HCT116 (cell line): ENCODE measurements around the gene SLC31A1.

Source experiments
- CEBPB ChIP-seq: IDR thresholded peaks from 2 replicates; pipeline ENCODE4 v1.6.1; 2012; ENCODE audit warnings: low read depth
- ELF1 ChIP-seq: IDR thresholded peaks from 2 replicates; pipeline ENCODE4 v1.6.1; 2012; ENCODE audit warnings: low read depth, borderline replicate concordance
- FOSL1 ChIP-seq: IDR thresholded peaks from 2 replicates; pipeline ENCODE4 v1.6.1; 2012; ENCODE audit warnings: low read depth
- POLR2A ChIP-seq: IDR thresholded peaks from 2 replicates; pipeline ENCODE4 v1.7.0; 2011; ENCODE audit warnings: borderline replicate concordance; ENCODE audit not compliant: insufficient read depth, insufficient read length; ENCODE audit errors: extremely low read depth
- POLR2AphosphoS5 ChIP-seq: IDR thresholded peaks from 2 replicates; pipeline ENCODE4 v1.6.1; 2011; ENCODE audit warnings: mild to moderate bottlenecking, low read depth, low read length, moderate library complexity
- YY1 ChIP-seq: IDR thresholded peaks from 2 replicates; pipeline ENCODE4 v1.6.1; 2011; ENCODE audit warnings: low read length, low read depth, moderate library complexity, mild to moderate bottlenecking; ENCODE audit not compliant: insufficient replicate concordance; ENCODE audit errors: extremely low read depth
- TF ChIP-seq, protein P1 (sequence below), 3 experiments: fragments of 200-600 bp in 1 of 3; sonication (generic) in 1 of 3; IDR thresholded peaks in 2 of 3; conservative IDR thresholded peaks in 1 of 3; 2 replicates each; pipeline ENCODE4 v1.5.1; 2012 to 2017; ENCODE audit warnings: low read depth in 2 of 3, low read length in 2 of 3, antibody characterized with exemption in 1 of 3, borderline replicate concordance in 1 of 3, control low read depth in 1 of 3, mild to moderate bottlenecking in 1 of 3, mixed read lengths in 1 of 3, mixed run types in 1 of 3, moderate library complexity in 1 of 3; ENCODE audit not compliant: insufficient read depth in 1 of 3

DNA sequence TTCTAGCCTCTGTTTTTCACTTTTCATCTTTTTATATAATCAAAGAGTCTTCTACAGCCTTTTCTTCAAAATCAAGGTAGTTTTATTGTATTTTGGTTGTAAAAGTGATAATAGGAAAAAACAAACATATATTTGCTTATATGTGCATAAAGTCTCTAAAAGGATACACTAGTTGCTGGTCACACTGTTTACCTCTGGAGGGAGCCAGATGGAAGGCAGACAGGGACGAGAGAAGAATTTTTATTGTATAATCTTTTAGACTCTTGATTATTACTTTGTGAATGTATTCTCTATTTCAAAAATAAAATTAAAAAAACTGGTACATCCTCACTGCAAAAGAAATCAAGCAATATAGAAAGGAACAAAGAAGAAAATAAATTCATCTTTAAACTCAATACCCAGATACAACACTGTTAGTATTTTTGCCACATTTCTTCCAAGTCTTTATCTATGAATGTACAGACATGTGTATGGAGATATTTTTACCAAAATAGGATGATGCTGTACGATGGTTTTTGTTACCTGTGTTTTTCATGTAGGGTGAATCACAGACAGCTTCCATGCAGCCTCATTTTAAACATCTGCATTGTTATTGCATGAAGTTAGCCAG is 88.0 kb downstream of the SLC31A1 start:
- TF ChIP-seq POLR2AphosphoS5 (no peak), CEBPB (no peak), YY1 (no peak), FOSL1 (no peak), POLR2A (no peak), ELF1 (no peak)
- TF ChIP-seq, protein P1, sequence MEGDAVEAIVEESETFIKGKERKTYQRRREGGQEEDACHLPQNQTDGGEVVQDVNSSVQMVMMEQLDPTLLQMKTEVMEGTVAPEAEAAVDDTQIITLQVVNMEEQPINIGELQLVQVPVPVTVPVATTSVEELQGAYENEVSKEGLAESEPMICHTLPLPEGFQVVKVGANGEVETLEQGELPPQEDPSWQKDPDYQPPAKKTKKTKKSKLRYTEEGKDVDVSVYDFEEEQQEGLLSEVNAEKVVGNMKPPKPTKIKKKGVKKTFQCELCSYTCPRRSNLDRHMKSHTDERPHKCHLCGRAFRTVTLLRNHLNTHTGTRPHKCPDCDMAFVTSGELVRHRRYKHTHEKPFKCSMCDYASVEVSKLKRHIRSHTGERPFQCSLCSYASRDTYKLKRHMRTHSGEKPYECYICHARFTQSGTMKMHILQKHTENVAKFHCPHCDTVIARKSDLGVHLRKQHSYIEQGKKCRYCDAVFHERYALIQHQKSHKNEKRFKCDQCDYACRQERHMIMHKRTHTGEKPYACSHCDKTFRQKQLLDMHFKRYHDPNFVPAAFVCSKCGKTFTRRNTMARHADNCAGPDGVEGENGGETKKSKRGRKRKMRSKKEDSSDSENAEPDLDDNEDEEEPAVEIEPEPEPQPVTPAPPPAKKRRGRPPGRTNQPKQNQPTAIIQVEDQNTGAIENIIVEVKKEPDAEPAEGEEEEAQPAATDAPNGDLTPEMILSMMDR (IDR thresholded peaks at IDR 0.05 in 2 of 3, conservative IDR thresholded peaks at IDR 0.05 in 1 of 3; ENCODE audit: borderline replicate concordance in 1 of 3, insufficient read depth in 1 of 3, low read depth in 2 of 3, low read length in 2 of 3) = peak; percentile 74 to 86 (median 78)
